ENCODE data around the gene TMEM214.

The TMEM214 gene, protein sequence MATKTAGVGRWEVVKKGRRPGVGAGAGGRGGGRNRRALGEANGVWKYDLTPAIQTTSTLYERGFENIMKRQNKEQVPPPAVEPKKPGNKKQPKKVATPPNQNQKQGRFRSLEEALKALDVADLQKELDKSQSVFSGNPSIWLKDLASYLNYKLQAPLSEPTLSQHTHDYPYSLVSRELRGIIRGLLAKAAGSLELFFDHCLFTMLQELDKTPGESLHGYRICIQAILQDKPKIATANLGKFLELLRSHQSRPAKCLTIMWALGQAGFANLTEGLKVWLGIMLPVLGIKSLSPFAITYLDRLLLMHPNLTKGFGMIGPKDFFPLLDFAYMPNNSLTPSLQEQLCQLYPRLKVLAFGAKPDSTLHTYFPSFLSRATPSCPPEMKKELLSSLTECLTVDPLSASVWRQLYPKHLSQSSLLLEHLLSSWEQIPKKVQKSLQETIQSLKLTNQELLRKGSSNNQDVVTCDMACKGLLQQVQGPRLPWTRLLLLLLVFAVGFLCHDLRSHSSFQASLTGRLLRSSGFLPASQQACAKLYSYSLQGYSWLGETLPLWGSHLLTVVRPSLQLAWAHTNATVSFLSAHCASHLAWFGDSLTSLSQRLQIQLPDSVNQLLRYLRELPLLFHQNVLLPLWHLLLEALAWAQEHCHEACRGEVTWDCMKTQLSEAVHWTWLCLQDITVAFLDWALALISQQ

DNA sequence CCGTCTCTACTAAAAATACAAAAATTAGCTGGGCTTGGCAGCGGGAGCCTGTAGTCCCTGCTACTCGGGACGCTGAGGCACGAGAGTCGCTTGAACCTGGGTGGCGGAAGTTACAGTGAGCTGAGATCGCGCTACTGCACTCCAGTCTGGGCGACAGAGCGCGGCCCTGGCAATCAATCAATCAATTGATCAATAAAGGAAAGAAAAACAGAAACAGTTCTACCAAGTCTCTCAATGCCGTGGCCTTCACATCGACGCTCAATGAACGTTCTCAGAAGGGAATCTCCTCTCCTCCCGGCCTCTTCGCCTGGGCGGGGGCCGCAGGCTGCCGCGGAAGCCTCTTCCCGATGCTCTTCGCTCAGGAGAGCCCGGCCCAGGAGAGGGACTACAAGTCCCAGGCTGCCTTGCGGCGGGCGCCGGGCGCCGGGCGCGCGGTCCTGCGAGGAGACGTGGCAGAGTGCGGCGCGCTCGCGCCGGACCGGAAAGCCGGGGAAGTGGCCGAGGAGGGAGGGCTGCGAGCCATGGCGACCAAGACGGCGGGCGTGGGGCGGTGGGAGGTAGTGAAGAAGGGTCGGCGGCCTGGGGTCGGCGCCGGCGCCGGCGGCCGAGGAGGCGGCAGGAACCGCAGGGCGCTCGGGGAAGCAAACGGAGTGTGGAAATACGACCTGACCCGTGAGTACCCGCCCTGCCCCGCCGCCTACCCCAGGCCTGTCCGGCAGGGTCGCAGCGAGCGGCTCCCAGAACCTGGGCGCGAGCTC is at the start of gene TMEM214:
Gene TMEM214, plus strand, starts transcription at position 471 of the 758 bp plus-strand sequence. Its CDS starts 51 bp downstream, at position 522.
- peak; percentile 61 for DNase-seq

DNA sequence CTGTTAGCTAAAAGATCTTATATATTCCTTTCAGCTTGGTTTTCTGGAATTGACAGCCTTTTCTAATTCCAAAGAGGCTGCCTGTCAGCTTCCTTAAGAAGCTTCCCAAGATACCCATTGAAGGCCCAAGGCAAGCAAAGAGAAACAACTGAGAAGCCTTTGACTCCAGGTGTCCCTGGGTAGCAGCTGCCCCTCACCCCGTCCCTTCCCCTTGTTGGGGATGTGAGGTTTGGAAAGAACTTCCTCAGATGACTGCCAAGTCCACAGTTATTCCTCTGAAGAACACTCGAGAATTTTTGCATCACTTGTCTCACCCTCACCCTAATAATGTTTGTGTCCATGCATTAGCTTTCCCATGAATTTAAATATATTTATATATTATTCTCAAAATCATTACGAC is 49.0 kb upstream of the TMEM214 start:
- DNase-seq: no peak

DNA sequence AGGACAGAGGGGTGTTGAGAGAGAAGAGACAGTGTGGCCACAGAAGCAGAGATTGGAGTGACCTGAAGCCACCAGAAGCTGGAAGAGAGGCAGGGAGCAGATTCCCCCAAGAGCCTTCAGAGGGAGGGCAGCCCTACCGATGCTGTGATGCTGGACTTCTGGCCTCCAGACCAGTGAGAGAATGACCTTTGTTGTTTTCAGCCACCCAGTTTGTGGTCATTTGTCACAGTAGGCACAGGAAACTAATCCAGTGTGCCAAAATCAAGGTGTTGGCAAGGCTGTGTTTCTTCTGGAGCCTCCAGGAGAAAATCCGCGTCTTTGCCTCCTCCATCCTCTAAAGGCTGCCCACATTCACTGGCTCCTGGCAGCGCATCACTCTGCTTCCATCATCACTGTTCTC is 47.0 kb upstream of the TMEM214 start:
- DNase-seq: no peak

DNA sequence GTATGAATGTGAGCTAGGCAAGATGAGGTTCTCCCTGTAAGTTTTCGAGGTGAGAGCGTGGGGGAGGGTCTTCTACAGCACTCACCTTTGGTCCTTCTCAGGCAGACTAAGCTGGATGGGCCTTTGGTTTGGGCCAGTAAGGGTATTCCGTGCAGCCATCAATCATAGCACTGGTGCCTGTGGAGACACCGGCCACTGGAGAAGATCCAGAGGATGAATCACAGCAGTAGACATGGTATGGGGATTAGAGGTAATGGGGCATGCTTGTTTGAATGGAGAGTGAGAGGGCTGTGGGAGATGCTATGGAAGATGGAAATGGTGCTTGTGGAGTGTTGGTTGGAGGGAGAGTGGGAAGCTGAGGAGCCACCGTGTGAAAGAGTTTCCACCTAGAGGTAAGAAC is 46.2 kb upstream of the TMEM214 start:
- DNase-seq: no peak

DNA sequence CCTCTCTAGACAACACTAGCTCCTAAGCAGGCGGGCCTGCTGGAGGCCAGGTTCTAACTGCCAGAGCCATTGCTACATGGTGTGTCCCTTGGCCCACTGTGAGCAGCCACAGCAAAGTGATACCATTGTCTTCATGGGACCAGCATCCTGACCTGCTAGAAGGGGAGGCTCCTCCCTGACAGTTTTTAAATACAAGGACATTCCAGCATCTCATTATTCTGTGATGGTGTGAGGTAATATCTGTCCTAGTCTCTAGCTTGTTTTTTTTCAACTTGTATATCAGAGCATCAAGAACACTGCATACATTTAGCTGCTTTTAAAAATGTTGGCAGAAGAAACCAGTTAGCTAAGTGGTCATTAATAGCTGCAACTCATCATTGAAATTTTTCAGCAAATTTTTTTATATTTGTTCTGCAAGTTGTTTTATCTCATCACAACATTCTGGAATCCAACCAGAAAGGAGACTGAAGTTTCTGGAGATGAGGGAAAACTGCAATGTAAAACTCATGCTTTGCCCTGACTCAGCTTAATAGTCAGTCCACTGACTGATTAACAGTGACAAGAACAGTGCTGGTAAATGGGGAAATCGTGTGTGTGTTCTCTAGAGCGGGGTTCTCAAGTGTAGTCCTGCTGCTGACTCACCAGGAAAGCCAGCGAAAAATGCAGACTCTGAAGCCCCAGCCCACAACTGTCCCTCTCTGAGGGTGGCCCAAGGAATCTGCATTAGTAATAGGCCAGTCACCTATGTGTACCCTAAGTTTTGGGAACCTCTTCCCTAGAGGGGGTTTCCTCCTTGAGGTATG is 44.5 kb upstream of the TMEM214 start:
- no peak for DNase-seq

DNA sequence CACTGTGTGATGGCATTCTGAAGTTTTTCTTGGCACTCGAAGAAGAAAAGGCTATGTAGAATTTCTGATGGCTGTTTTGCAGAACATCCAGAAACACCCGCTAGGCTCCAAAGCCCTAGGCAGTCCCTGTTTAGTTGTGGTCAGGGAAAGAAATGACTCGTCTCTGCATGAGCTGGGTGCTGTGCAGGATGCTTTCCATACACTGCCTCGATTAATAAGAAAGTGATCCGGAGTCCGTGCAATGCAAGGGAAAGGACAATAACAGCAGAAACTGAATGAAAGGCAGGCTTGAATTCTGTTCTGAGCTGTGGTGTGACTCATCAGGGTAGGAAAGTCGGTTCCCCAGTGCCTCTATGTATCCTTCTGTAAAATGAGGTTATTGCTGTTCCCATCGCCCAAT is 43.6 kb upstream of the TMEM214 start:
- no peak for DNase-seq

DNA sequence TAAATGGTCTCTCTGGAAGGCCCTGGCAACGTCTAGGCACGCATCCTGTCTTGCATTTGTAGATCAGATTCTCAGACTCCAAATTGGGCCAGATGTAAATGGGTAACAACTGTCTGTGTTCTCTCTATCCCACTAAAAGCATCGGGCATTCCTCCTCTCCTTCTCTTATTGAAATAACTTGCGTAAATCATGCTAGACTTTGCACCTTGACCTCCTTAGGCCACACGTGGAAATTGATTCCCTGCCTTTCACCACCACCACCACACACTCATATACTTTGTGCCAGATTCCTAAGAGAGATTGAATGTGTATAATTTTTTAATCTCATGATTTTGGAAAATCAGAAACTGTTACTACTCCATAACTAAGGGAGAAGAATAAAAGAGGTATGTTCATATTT is 41.0 kb upstream of the TMEM214 start:
- DNase-seq: no peak

DNA sequence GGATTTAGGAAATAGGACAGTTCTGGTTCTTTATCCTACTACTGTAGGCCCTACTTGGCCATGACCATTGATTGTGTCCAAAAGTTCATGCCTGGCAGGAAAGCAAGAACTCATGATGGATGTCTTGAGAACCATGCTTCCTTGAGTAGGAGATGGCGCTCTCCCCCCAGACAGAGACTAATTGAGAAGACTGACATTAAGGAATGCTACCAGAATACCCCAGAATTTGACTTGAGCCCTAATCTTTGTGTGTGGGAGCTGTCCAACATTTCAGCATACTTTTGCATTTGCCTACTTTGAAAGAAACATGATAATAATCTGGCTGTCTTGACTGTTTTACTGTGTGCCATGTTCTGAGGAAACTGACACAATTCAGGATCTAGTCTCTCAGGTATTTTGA is 39.0 kb upstream of the TMEM214 start:
- no peak for DNase-seq

DNA sequence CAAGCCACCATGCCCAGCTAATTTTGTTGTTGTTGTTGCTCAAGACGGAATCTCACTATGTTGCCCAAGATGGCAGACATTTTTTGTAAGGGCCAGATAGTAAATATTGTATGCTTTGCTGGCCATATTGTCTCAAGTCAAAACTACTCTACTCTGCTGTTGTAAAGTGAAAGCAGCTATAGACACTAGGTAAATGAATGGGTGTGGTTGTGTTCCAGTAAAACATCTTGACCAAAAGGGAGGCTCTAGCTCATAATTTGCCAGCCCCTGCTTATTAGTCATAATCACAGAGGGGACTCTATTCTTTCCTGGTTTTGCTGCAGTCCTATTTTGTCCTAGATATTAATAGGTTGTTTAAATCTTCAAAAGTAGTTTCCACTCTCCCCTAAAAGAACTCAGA is 37.8 kb upstream of the TMEM214 start:
- DNase-seq: no peak

DNA sequence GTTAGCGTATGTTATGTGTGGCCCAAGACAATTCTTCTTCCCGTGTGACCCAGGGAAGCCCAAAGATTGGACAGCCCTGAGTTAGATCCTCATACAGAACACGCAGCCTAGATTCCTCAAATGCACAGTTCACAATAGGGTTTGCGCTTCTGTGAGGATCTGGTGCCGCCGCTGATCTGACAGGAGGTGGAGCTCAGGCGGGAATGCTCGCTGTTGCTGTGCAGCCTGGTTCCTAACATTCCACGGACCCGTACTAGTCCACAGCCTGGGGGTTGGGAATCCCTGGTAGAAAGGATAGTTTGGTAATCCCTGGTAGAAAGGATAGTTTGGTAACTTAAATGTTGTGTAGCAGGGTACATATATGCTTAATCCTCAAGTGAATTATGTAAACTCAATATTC is 35.4 kb upstream of the TMEM214 start:
- DNase-seq: no peak

DNA sequence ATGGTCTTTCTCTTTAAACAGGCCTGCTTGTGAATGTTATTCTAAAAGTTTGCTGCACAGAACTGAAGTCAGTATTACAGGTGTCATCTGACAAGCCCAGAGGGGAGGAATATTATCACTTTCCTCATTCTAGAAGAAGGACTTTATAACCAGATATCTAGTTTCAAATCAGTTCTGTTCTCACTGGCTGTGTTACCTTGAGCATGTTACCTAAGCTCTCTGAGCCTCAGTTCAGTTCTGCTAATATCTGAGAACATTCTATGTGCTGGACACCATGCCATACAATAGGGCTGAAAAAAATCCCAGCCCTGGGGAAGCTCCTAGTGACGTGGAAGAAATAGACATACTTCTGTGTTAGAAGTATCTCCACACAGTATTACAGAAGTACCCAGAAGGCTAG is 34.4 kb upstream of the TMEM214 start:
- no peak for DNase-seq

DNA sequence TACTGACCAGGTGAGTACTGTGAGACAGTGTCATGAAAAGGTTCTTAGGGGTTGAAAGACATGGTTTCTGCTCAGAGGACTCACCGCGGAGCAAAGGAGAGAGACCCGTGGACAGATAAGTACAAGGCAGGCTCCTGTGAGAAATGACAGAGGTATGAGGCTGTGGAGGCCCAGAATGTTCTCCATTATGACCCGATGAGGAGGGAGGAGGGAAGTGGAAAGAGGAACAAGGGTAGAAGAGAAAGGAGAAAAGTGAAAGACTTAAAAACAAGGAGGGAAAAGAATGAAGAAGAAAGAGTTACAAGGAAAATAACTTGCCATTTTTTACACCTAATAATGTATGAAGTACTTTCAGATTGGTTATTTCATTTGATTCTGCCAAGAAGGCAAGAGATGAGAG is 32.5 kb upstream of the TMEM214 start:
- no peak for DNase-seq

DNA sequence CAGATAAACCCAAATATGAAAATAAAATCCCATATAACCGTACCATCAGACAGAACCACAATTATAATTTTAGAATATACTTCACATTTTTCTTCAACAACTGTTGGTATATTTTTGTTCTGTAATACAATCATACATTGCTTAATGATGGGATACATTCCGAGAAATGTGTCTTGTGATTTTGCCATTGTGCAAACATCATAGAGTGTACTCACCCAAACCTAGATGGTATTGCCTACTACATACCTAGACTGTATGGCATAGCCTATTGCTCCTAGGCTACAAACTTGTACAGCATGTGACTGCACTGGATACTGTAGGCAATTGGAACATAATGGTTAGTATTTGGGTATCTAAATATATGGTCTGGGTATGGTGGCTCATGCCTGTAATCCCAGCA is 31.8 kb upstream of the TMEM214 start:
- no peak for DNase-seq

DNA sequence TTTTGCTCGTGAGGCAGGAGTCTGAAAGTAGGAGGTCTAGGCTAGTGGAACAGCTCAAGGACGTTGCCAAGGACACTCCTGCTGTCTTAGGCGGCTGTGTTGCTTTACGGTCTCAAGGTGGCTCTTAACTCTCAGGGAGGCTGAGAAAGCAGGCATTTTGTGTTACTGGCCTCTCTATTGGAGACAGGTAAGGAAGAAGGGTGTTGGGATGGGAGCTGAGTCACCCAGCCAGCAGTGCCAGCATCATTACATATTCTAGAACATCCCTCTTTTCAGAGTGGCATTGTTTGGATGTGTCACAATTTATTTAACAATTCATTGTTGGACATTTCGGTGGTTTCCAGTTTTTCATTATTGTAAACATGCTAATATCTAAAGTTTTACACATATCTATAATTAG is 30.8 kb upstream of the TMEM214 start:
- no peak for DNase-seq

DNA sequence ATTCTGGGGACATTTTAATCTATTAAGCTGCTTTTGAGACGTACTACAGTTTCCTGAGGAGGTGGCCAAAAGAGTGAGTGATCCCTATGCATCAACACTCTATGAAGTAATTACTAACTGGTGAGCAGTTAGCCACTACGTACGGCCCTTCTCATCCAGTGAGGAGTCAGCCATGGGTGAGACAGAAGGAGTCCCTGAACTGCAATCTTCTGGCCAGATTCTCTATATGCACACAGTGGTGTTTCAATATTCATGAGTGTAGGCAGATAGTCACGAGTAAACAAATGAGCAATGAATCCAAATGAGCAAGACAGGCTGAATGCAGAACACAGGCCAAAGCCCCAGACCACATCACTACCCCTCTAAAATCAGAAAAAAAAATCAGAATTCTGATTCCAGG is 29.8 kb upstream of the TMEM214 start:
- no peak for DNase-seq

DNA sequence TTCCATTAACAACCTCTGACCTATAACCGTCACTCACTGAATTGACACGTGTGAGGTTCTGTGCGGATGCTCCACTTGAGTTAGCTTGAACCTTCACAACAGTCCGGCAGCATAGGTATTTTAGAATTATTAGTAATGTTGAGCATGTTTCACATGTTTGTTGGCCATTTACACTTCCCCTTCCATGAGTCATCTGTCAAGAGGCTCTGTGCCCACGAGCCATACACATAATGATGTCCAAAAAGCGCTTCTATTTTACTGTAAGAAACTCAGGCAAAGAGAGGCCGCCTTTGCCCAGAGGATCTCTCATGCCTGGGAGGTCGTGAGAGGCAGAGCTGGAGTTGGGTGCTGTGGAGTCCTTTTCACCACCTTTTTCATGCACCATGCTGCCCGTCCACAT is 28.9 kb upstream of the TMEM214 start:
- DNase-seq: no peak

DNA sequence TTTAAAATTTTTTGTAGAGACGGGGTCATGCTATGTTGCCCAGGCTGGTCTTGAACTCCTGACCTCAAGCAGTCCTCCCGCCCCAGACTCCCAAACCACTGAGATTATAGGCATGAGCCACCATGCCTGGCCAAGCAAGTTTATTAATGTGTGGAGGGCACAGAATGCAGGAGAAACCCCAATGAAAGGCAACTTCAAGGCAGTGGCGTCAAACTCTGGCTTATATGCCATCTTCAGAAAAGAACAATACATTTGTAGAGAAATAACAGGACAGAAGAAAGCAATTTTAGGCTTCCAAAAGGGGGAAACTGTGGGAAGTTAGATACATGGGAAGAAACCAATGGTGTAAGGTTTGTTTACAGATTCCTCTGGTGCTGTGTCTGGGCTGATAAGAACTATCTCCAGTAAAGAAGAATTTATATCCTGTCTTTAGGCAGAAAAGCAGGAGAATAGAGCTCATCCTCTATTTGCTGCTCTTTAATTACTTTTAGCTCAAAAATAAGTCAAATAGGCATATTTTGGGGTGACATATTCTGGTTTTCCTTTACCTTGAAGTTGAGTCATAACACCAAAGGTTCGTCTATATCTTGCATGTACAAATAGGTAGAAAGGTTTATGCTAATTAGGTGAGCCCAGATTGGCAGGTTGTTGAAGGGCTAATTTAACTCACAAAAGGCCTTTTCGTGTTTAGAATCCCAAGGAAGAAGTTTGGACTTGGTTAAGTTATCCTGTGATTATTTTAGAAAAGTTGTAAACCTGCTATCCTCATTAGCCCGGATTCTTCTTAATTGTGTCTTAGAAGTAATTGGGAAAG is 26.0 kb upstream of the TMEM214 start:
- no peak for DNase-seq

DNA sequence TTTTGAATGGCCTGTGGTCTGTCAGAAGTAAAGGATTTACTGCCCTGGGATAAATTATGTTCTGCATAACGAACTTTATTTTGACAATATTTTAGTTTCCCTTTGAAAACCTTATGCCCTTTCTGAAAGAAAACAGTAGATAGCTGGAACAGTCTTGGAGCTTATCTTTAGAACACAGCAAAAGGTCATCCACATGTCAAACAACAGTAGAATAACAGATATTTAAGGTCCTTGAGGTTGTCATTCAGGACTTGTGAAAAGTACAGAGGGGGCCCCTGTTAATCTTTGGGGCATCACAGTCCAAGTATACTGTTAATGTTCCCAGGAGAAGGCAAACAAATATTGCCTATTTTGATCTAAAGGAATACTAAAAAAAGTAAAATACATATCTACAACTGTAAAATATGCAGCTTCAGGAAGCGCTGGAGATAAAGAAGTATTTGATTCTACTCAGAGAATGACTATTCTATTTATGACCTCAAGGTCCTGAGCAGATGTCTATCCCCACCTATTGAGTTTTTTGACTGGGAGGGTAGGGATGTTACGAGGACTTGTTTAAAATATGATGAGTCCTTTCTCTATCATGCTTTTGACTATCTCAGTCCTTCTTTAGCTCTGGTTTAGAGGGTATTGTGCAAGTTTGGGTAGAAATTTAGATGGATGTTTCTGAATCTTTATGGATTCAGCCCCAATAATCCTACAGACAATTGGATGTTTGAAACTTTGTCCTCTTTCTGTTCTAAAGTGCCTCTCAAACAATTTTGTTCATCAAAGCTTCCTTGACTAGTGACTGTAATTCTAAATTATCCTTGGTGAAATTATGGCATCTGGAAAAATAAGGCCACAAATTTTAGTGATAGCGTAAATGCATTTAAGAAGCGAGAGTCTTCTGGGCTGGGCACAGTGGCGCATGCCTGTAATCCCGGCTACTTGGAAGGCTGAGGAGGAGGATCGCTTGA is 25.1 kb upstream of the TMEM214 start:
- no peak for DNase-seq

DNA sequence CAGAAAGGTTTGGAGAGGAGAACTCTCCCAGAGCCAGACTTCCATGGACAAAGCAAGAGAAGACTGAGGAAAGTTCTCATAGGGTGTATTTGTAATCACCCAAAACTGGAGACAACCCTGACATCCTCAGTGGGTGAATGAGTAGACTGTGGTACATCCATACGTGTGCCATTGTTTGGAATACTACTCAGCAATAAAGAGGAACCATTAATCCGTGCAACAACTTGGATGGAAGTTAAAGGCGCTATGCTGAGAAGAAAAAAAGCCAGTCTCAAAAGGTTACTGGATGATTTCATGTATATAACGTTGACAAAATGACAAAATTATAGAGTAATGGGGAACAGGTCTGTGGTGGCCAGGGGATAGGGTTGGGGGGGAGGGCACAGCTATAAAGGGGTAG is 24.1 kb upstream of the TMEM214 start:
- no peak for DNase-seq

DNA sequence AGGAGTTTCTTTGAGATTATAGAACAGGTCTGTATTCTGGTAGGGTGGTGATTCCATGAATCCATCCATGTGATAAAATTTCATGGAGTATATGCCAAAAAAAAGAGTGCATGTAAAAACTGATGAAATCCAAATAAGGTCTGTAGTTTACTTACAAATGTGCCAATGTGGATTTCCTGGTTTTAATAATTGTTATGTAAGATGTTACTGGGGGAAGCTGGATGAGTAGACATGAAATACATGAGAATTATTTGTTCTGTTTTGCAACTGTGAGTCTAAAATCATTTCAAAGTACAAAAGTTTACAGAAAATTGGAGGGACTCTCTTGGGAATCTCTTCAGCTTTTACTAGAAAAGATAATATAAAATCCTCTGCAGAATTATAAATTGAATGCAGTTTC is 23.7 kb upstream of the TMEM214 start:
- DNase-seq: no peak

DNA sequence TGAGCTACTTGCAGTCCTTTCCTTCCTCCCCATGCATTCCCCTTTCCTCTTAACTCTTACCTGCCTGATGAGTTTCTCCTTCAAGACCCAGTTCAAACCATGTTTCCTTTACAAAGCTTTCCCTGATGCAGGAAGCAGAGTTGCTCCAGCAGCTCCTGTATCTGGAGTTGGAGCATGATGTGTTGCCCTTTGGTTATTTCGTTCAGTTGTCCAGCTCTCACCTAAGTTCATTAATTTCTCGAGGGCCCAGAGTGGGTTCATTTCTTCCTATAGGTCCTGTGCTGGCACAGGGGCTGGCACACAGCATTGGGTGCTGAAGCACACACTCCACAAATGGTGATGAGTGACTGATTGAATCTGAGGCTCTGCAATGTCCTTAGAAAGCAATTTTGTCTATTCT is 23.0 kb upstream of the TMEM214 start:
- DNase-seq: no peak

All from NK-92 treated with Interleukin-12 subunit alpha and Interleukin-12 subunit beta, amount 100 ng/mL, for 24 hours (cell line).